HG02678 (cell line): ENCODE data around the gene LRP5.
"Not testable (repeated sequence)": the region's sequence is repeated elsewhere in the genome, so short reads cannot be mapped to it uniquely, and the experiment has no call there.

Experiments
- ATAC-seq: cut with Tn5 transposase; IDR thresholded peaks from one replicate; pipeline ENCODE4 v1.9.1; 2021; ENCODE audit warnings: mild to moderate bottlenecking, moderate library complexity; ENCODE audit not compliant: unreplicated experiment

The LRP5 gene

DNA sequence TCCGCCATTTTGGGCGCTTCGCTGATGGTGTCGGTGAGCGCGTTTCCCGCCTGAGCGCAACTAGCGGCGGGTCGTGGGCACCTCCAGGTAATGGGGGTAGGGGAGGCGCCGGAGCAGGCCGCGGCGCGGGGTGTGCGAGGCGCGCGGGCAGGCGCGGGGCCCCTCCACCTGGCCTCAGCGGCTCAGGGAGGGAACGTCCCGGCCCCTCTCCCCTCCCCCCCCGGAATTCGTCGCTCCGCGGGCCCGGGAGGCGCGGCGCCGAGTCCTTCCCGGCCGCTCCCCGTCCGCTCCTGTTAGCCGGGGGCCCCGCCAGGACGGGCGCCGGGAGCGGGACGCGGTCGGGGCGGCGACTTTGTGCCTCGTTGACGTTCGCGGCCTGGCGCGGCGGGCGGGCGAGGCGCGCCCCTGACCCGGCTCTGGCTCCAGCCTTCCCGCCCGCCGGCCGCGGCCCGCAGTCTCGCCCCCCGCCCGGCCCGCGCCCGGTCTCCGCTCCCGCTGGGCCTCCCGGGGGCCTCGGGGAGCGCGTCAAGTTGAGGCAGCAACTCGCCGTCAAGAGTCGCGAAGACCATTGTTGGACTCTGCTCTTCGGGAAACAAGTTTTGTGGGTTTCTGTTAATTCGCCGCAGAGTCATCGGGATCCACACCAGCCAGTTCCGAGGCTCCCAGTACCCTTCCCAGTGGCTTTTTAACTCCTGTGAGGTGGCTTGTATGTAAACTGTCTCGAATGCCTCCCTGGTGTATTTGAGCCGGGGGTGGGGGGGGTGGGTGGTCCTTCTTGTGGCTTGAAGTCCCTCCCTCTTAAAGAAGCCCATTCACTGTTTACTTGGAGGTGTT is 148.6 kb downstream of the LRP5 start, which contains the start of gene PPP6R3:
Gene PPP6R3, plus strand, starts transcription at position 12 of the 834 bp plus-strand sequence. CDS start 76,913 bp downstream, outside the sequence.
- peak; percentile 32 for ATAC-seq

- ATAC-seq = no peak
Measured at GRCh38 chr11:68461575-68461917, 149.2 kb downstream of the LRP5 start.

DNA sequence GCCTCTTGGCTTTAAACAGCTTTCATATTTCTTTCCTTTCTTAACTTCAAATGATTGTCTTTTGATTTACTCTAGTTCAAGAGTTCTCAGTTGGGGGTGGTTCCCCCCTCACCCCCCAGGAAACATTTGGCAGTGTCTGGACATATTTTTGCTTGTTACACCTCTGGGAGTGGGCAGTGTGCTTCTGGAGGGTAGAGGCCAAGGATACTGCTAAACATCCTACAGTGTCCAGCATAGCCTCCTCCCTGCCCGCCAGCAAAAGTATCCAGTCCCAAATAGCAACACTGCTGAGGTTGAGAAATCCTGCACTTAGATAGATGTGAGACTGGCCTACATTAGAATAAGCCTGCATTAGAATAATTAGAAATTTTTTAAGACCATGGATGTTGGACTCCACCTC is 151.3 kb downstream of the LRP5 start:
- ATAC-seq = no peak

DNA sequence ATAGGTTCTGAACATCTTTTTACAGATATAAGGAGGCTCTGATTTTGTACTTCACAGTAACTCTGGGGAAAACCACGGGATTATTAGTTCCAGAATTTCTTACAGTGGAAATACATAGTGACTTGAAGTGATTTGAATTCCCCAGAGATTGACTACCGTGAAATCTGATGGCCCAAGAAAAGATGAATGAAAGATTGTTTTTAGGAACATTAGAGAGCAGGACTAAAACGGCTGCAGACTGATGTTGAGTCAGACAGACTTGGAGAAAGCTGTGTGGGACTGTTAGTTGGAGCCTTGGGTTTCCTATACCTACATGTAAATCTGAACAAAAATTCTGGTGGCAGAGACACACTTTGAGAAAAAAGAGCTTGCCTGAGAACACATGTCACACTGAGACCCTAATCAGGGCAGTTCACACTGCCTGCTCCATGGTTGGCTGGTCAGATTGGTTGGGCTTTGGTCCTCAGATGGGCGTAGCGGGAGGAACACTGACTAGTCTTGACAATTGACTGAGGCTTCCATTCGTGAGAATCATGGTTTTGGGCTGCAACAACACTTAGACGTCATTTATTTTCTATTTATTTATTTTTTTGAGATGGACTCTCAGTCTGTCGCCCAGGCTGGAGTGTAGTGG is 154.9 kb downstream of the LRP5 start:
- ATAC-seq = no peak

- no peak for ATAC-seq
Measured at GRCh38 chr11:68468217-68468828, 155.9 kb downstream of the LRP5 start.

GRCh38 chr11:68469122-68469521 is 156.7 kb downstream of the LRP5 start:
- no peak for ATAC-seq

GRCh38 chr11:68469642-68470041 is 157.3 kb downstream of the LRP5 start:
- ATAC-seq = no peak

DNA sequence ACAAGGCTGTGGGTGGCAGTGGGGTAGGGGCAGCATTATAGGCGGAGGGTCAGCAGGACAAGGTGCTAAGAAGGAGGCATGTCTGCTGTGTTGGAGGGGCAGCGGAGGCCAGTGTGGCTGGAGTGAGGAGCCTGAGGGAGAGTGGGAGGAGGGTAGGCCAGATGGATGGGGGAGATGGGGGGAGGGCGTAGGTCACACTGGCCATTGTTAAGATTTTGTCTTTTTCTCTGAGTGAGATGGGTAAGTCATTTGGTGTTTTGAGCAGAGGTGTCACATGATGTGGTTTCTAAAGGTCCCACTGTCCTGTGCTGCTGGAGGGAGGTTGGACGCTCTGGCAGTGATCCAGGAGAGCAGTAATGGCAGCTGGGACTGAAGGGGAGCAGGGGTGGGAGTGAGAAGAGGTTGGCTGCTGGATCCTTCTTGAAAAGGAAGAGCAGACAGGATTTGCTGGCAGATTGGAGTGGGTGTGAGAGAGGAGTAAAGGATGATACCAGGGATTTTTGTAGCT is 158.0 kb downstream of the LRP5 start:
- ATAC-seq = no peak

DNA sequence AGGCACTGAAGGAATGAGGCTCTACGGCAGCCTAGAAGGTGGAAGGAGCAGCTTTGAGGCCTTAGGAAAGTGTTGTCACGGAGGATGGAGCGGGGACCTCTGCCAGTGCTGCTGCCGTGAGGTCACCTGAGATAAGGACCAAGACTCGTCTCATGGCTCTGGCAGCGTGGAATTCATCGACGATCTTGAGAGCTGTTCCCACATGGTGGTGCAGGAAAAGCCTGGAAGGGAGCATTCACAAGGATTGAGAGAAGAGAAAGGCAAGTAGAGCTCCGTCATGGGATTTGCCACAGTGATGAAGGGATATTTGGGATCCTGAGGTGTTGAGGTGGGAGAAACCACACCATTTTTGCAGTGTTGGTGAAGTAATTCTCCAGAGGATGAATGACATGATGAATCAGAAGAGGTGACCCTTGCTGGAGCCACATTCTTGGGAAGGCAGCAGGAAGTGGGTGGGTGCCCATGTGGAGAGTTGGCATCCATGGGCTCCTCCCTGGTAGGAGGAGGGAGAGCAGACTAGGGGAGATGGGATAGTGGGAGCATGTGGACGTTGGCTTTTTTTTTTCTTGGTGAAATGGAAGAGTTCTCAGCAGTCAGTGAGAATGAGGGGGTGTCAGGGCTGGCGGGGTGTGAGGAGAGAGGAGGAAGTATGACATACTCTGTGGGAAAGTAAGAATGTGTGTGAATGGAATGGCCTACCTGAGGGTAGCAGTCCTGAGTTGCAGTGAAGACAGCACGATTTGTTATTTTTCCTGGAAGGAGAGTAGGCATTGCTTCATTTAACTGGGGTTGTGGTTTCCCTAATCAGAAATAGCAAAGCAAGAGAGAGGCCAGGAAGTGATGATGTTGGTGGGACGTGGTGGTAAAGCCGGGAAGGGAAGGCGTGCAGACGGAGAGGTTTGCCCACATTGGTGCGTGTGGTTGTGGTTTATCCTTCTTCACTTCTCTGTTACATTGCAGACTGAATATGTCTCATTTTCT is 159.3 kb downstream of the LRP5 start:
- no peak for ATAC-seq

- no peak for ATAC-seq
Measured at GRCh38 chr11:68472778-68473177, 160.4 kb downstream of the LRP5 start.

DNA sequence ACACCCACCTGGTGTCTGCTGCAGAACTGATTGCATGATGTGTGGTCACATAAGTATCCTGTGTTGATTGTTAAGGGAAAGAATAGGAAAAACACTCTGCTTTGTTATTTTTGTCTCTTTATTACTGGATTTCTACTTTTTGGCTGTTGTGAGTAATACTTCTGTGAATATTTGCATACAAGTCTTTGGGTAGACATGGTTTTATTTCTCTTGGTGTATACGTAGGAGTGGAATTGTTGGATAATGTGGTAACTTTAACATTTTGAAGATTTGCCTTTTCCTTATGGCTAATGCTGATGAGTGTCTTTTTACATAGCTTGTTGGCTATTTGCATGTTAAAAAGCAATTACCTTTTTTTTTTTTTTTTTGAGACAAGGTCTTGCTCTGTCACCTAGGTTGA is 161.3 kb downstream of the LRP5 start:
- no peak for ATAC-seq

DNA sequence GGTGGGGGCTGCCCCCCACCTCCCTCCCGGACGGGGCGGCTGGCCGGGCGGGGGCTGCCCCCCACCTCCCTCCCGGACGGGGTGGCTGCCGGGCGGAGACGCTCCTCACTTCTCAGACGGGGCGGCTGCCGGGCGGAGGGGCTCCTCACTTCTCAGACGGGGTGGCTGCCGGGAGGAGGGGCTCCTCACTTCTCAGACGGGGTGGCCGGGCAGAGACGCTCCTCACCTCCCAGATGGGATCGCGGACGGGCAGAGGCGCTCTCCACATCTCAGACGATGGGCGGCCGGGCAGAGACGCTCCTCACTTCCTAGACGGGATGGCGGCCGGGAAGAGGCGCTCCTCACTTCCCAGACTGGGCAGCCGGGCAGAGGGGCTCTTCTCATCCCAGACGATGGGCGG is 163.2 kb downstream of the LRP5 start:
- not testable (repeated sequence) for ATAC-seq

- ATAC-seq = no peak
Measured at GRCh38 chr11:68479390-68479789, 167.0 kb downstream of the LRP5 start.

GRCh38 chr11:68480193-68480592 is 167.8 kb downstream of the LRP5 start:
- ATAC-seq = no peak

- ATAC-seq = no peak
Measured at GRCh38 chr11:68480852-68481510, 168.6 kb downstream of the LRP5 start.

DNA sequence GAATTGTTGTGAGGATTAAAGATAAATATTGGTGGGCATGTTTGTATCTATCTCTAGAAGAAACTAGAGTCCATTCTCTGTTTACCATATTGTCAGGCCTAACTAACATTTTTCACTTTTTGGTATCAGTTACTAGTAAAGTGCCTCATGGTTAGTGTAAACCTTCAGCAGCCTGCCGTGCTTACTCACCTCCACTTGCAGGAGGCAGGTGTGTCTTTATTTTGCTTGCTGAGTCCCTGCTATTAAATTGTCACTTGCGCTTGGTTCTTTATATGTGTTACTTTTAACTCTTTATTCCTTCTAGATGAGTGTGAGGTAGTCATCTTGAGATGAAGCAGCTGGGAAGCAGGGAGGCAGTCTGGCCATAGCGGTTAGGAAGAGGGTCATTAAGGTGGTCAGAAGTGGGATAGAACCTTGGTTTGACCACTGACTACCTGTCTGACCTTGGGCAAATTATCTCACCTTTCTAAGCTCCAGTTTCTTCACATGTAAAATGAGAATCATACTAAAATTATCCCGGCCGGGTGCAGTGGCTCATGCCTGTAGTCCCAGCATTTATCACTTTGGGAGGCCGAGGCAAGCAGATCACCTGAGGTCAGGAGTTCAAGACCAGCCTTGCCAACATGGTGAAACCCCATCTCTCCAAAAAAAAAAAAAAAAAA is 169.3 kb downstream of the LRP5 start:
- ATAC-seq = no peak

- ATAC-seq = no peak
Measured at GRCh38 chr11:68488623-68489022, 176.2 kb downstream of the LRP5 start.

DNA sequence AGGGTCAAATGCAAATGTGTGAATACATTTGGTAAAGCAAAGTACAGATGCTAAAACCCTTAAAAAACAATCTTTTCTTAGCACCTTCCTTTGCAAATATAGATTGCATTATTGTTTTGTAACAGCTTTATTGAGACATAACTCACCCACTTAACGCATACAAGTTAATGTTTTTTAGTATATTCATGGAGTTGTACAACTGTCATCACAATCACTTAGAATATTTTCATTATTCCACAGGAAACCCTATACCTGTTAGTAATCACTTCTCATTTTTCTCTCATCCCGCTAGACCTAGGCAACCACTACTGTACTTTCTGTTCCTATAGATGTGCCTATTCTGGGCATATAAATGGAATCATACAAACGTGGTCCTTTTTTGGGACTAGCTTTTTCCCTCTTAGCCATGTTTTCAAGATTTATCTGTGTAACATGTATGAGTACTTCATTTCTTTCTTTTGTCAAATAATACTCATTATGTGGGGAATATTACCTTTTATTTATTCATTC is 182.9 kb downstream of the LRP5 start:
- no peak for ATAC-seq

GRCh38 chr11:68495872-68496271 is 183.5 kb downstream of the LRP5 start:
- no peak for ATAC-seq
